PC-9 (cell line): ENCODE data around the gene ANKRD36C. TPM values are rescaled to one million over a fixed set of nuclear protein-coding genes. Genes with fewer than 3 reads are reported as not detected.
A peak's percentile ranks its signal among the peaks of the same experiment; 100 is the strongest.
"Not testable (repeated sequence)": the region's sequence is repeated elsewhere in the genome, so short reads cannot be mapped to it uniquely, and the experiment has no call there.

Source experiments
- BruUV-seq: library from RNA; stranded (reverse); fragments of 400-500 nt; replicated peaks from 2 replicates; lab custom pipeline; 2021; lab: Mats Ljungman, UMichigan
- CTCF ChIA-PET: fragments of 300-600 bp; sonication (Branson Sonifier 250); formaldehyde crosslinking; loops from one replicate; lab custom pipeline; 2022; ENCODE audit warnings: antibody characterized with exemption; lab: Charles Lee
- POLR2A ChIA-PET: fragments of 300-600 bp; sonication (Branson Sonifier 250); formaldehyde crosslinking; loops from one replicate; lab custom pipeline; 2022; ENCODE audit warnings: antibody characterized with exemption; ENCODE audit not compliant: unreplicated experiment; lab: Charles Lee
- DNase-seq, 2 experiments: peaks; one replicate each; pipeline versions ENCODE4 v3.0.0 to v3.0.0-alpha.2; 2015 to 2022; ENCODE audit warnings: mixed read lengths in 1 of 2
- H2AFZ ChIP-seq: fragments of 200-600 bp; sonication (generic); 2 replicates; pipeline ENCODE4 v1.8.1; 2017; ENCODE audit warnings: antibody characterized with exemption
- H3F3A ChIP-seq: fragments of 200-600 bp; sonication (generic); 2 replicates; pipeline ENCODE4 v1.8.1; 2017; ENCODE audit warnings: antibody characterized with exemption, mild to moderate bottlenecking, low read depth; ENCODE audit not compliant: insufficient read depth
- H3K27ac ChIP-seq: fragments of 200-600 bp; sonication (generic); 2 replicates; pipeline ENCODE4 v1.6.1; 2016; ENCODE audit warnings: mixed run types
- H3K27me3 ChIP-seq: fragments of 200-600 bp; sonication (generic); 2 replicates; pipeline ENCODE4 v1.6.1; 2016; ENCODE audit warnings: low read depth, mixed run types; ENCODE audit not compliant: insufficient read depth
- H3K36me3 ChIP-seq: fragments of 200-600 bp; sonication (generic); 2 replicates; pipeline ENCODE4 v1.6.1; 2016; ENCODE audit warnings: low read depth, mixed run types
- H3K4me1 ChIP-seq: fragments of 200-600 bp; sonication (generic); replicated peaks from 2 replicates; pipeline ENCODE4 v1.6.1; 2016; ENCODE audit warnings: mixed run types; ENCODE audit not compliant: insufficient read depth
- H3K4me2 ChIP-seq: fragments of 200-600 bp; sonication (generic); 2 replicates; pipeline ENCODE4 v1.6.1; 2017; ENCODE audit warnings: mixed run types
- H3K4me3 ChIP-seq: fragments of 200-600 bp; sonication (generic); 2 replicates; pipeline ENCODE4 v1.6.1; 2016; ENCODE audit warnings: mixed run types
- H3K79me2 ChIP-seq: fragments of 200-600 bp; sonication (generic); 2 replicates; pipeline ENCODE4 v1.6.1; 2017; ENCODE audit warnings: low read depth, mixed run types
- H3K9me2 ChIP-seq: fragments of 200-600 bp; sonication (generic); 2 replicates; pipeline ENCODE4 v1.8.1; 2017; ENCODE audit warnings: mild to moderate bottlenecking; ENCODE audit not compliant: insufficient read depth
- H3K9me3 ChIP-seq: fragments of 200-600 bp; sonication (generic); 2 replicates; pipeline ENCODE4 v1.8.1; 2016; ENCODE audit warnings: low read depth; ENCODE audit not compliant: insufficient read depth
- H4K20me1 ChIP-seq: fragments of 200-600 bp; sonication (generic); 2 replicates; pipeline ENCODE4 v1.8.1; 2017; ENCODE audit not compliant: insufficient read depth
- CTCF ChIP-seq: fragments of 200-600 bp; sonication (generic); conservative IDR thresholded peaks from 2 replicates; pipeline ENCODE4 v1.6.1; 2017; ENCODE audit warnings: mixed run types, antibody characterized with exemption, mild to moderate bottlenecking, moderate library complexity
- intact Hi-C: fragments of 100-400 bp; cut with micrococcal nuclease; formaldehyde crosslinking; loops from one replicate; pipeline ENCODE4 v1.10.0; 2022; ENCODE audit not compliant: unreplicated experiment
- total RNA-seq: library from RNA; stranded (reverse); gene quantifications from 2 replicates; pipeline ENCODE4 v1.2.3, GENCODE V29; 2021

The ANKRD36C gene
- total RNA-seq, 1 experiment from 2014 or later: 28.3 TPM

- H4K20me1 ChIP-seq, H3K36me3 ChIP-seq, H3K27ac ChIP-seq, BruUV-seq, POLR2A ChIA-PET, H3K4me1 ChIP-seq, H3K79me2 ChIP-seq, H3K9me3 ChIP-seq, intact Hi-C loops, H3K4me2 ChIP-seq, H3K27me3 ChIP-seq, H3F3A ChIP-seq, H3K4me3 ChIP-seq, H3K9me2 ChIP-seq, H2AFZ ChIP-seq: not testable (repeated sequence)
- CTCF ChIA-PET: interaction anchor here (0.5 to 2.2 kb wide), 5 partner anchors 94 to 385 kb away, joined by 3 to 9 read pairs (median 4); no protein-coding TSS in a partner anchor
- peak; percentile 74 to 88 for DNase-seq
- TF ChIP-seq CTCF: peak; percentile 95
Measured at GRCh38 chr2:96022701-96023447, 31.2 kb upstream of the ANKRD36C start.

DNA sequence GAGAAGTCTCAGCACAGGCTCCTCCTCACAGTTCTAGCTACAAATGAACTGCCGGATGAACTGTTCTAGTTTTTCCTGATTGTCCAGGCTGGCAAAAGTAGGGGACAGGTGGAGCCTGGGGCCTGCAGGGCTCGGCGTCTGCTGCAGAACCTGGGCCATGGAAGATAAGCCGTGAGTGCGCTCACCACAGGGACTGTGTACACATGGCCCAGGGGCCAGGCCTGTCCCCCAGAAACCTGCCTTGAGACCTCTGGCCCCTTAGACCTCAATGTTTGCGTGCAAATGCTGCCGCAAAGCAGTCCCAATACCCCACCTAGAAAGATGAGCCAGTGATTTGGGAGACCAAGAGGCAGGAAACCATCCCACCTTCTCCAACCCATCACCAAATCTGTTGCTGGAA, 30.5 kb upstream of the ANKRD36C start:
- H4K20me1 ChIP-seq, H3K9me3 ChIP-seq, H3K9me2 ChIP-seq, H3K4me2 ChIP-seq, H3K4me1 ChIP-seq, POLR2A ChIA-PET, H3K27ac ChIP-seq, BruUV-seq, H3K79me2 ChIP-seq, DNase-seq, H2AFZ ChIP-seq, H3K27me3 ChIP-seq, H3K4me3 ChIP-seq, intact Hi-C loops, H3K36me3 ChIP-seq, H3F3A ChIP-seq: not testable (repeated sequence)
- CTCF ChIA-PET: interaction anchor here (0.5 to 2.2 kb wide), 4 partner anchors 146 to 385 kb away, joined by 3 to 9 read pairs (median 4); no protein-coding TSS in a partner anchor

DNA sequence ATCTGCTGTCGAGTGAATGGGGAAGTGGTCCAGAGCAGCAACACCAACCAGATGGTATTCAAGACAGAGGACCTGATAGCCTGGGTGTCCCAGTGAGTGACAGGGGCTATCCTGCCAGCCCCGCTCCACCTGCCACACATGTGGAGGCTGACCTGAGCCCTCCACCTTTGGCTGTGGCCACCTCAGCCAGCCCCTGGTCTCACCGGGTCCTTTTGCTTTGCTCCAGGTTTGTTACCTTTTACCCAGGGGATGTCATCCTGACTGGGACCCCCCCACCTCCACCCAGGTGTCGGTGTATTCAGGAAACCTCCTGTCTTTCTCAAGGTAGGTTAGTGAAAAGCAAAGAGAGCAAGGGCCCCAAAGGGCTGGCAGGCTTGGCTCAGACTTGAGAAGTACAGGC, 29.5 kb upstream of the ANKRD36C start:
- DNase-seq, H3K4me2 ChIP-seq, H3K27ac ChIP-seq, H3K4me3 ChIP-seq, POLR2A ChIA-PET, H3K9me2 ChIP-seq, H3K79me2 ChIP-seq, H3K9me3 ChIP-seq, H3K27me3 ChIP-seq, H3K36me3 ChIP-seq, intact Hi-C loops, H2AFZ ChIP-seq, BruUV-seq, H3F3A ChIP-seq, H3K4me1 ChIP-seq, H4K20me1 ChIP-seq: not testable (repeated sequence)
- CTCF ChIA-PET: interaction anchor here (2.2 kb wide), 1 partner anchor 154 kb away, joined by 9 read pairs; no protein-coding TSS in a partner anchor

- H3K9me3 ChIP-seq, DNase-seq, H3K4me2 ChIP-seq, H3K79me2 ChIP-seq, H3K36me3 ChIP-seq, BruUV-seq, H3K4me1 ChIP-seq, H2AFZ ChIP-seq, H3K27ac ChIP-seq, H3K4me3 ChIP-seq, POLR2A ChIA-PET, H3F3A ChIP-seq, intact Hi-C loops, H3K9me2 ChIP-seq, CTCF ChIA-PET, H3K27me3 ChIP-seq, H4K20me1 ChIP-seq: not testable (repeated sequence)
Measured at GRCh38 chr2:96019909-96020590, 28.4 kb upstream of the ANKRD36C start.

DNA sequence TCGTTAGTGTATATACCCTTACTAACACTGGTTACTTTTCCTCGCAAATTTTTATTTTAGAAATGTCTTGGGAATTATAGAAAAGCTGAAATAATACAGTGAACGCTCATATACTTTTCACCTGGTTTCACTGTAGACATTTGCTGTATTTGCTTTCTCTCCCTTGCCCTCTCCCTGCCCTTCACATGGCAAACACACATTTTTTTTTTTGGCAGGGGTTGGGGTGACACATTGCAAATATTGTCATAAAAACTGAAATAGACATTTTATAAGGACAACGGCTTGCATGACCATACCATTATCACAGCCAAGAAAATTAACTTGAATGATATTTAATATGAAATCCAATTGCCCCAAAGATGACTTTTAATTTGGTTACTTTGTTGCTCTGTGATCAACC, 24.7 kb upstream of the ANKRD36C start:
- POLR2A ChIA-PET, H3K27ac ChIP-seq: not testable (repeated sequence)

GRCh38 chr2:96012792-96013264, 21.2 kb upstream of the ANKRD36C start:
- CTCF ChIA-PET, H3K9me3 ChIP-seq, H3K27me3 ChIP-seq, H3K4me3 ChIP-seq, H3F3A ChIP-seq, H3K9me2 ChIP-seq, H2AFZ ChIP-seq, H4K20me1 ChIP-seq, POLR2A ChIA-PET, BruUV-seq, H3K36me3 ChIP-seq, H3K27ac ChIP-seq, H3K79me2 ChIP-seq, H3K4me2 ChIP-seq, intact Hi-C loops, DNase-seq: not testable (repeated sequence)
- H3K4me1 ChIP-seq: peaks cover 11% of the 10 kb centered on the region

More for the DNA sequence above, 24.7 kb upstream of the ANKRD36C start:
- H3K79me2 ChIP-seq, H2AFZ ChIP-seq, intact Hi-C loops, H3K4me3 ChIP-seq, H3K9me2 ChIP-seq, H3K4me2 ChIP-seq, BruUV-seq, DNase-seq, H3K36me3 ChIP-seq, H3K9me3 ChIP-seq, H3K4me1 ChIP-seq, H3K27me3 ChIP-seq, H3F3A ChIP-seq, CTCF ChIA-PET, H4K20me1 ChIP-seq: not testable (repeated sequence)
